Measurements from ENCODE around the gene OR7G2.

- TF ChIP-seq, protein P1, sequence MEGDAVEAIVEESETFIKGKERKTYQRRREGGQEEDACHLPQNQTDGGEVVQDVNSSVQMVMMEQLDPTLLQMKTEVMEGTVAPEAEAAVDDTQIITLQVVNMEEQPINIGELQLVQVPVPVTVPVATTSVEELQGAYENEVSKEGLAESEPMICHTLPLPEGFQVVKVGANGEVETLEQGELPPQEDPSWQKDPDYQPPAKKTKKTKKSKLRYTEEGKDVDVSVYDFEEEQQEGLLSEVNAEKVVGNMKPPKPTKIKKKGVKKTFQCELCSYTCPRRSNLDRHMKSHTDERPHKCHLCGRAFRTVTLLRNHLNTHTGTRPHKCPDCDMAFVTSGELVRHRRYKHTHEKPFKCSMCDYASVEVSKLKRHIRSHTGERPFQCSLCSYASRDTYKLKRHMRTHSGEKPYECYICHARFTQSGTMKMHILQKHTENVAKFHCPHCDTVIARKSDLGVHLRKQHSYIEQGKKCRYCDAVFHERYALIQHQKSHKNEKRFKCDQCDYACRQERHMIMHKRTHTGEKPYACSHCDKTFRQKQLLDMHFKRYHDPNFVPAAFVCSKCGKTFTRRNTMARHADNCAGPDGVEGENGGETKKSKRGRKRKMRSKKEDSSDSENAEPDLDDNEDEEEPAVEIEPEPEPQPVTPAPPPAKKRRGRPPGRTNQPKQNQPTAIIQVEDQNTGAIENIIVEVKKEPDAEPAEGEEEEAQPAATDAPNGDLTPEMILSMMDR (IDR thresholded peaks at IDR 0.05): no peak
- no peak for TF ChIP-seq POLR2A (IDR thresholded peaks at IDR 0.05)
Measured at GRCh38 chr19:9148697-9149096, 41.4 kb upstream of the OR7G2 start.
